Measurements from ENCODE around the gene ACIN1.

- TF ChIP-seq, protein P1, sequence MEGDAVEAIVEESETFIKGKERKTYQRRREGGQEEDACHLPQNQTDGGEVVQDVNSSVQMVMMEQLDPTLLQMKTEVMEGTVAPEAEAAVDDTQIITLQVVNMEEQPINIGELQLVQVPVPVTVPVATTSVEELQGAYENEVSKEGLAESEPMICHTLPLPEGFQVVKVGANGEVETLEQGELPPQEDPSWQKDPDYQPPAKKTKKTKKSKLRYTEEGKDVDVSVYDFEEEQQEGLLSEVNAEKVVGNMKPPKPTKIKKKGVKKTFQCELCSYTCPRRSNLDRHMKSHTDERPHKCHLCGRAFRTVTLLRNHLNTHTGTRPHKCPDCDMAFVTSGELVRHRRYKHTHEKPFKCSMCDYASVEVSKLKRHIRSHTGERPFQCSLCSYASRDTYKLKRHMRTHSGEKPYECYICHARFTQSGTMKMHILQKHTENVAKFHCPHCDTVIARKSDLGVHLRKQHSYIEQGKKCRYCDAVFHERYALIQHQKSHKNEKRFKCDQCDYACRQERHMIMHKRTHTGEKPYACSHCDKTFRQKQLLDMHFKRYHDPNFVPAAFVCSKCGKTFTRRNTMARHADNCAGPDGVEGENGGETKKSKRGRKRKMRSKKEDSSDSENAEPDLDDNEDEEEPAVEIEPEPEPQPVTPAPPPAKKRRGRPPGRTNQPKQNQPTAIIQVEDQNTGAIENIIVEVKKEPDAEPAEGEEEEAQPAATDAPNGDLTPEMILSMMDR (IDR thresholded peaks at IDR 0.05; ENCODE audit: insufficient read depth, low read length), result no peak
- TF ChIP-seq POLR2AphosphoS5 (IDR thresholded peaks at IDR 0.05; ENCODE audit: low read depth) (no peak), REST (IDR thresholded peaks at IDR 0.05; ENCODE audit: insufficient replicate concordance, low read depth) (no peak), GABPA (IDR thresholded peaks at IDR 0.05; ENCODE audit: low read depth) (no peak), SPI1 (IDR thresholded peaks at IDR 0.05; ENCODE audit: borderline replicate concordance, low read depth) (no peak)
These were observed 32.9 kb upstream of the ACIN1 start for GRCh38 chr14:23127861-23128260.
